Measurements from ENCODE around the gene SLC35G1.

Gene SLC35G1

GRCh38 chr10:93951905-93952304, 58.1 kb downstream of the SLC35G1 start:
- DNase-seq (ENCODE audit: low spot score): no peak
